Measurements from ENCODE around the gene ZBTB7C.

ZBTB7C gene

GRCh38 chr18:48040457-48041110, 368.6 kb downstream of the ZBTB7C start:
- Histone ChIP-seq H3K9ac (no peak overlapping the region), H3K36me3 (no peaks in the 10 kb centered on the region)
- TF ChIP-seq Cebpa-rat (IDR thresholded peaks at IDR 0.05): no peak

GRCh38 chr18:48039769-48040215, 369.4 kb downstream of the ZBTB7C start:
- TF ChIP-seq Cebpa-rat (IDR thresholded peaks at IDR 0.05): no peak
- H3K4me3 ChIP-seq: no peak overlapping the region
- no peaks in the 10 kb centered on the region for H3K36me3 ChIP-seq
- peaks cover 9% of the 10 kb centered on the region for H3K9me3 ChIP-seq
- H3K27me3 ChIP-seq: no peaks in the 10 kb centered on the region
- H3K27ac ChIP-seq: no peak overlapping the region
- H3K4me1 ChIP-seq: no peaks in the 10 kb centered on the region
- no peak overlapping the region for H3K9ac ChIP-seq
- no peaks in the 10 kb centered on the region for H4K20me1 ChIP-seq
- H3K4me2 ChIP-seq: no peak overlapping the region

More at GRCh38 chr18:48040457-48041110, 368.6 kb downstream of the ZBTB7C start:
- no peak overlapping the region for H3K27ac ChIP-seq
- H3K9me3 ChIP-seq: peaks cover 9% of the 10 kb centered on the region
- H4K20me1 ChIP-seq: no peaks in the 10 kb centered on the region
- no peaks in the 10 kb centered on the region for H3K4me1 ChIP-seq
- H3K4me3 ChIP-seq: no peak overlapping the region
- no peaks in the 10 kb centered on the region for H3K27me3 ChIP-seq
- no peak overlapping the region for H3K4me2 ChIP-seq

- Histone ChIP-seq H3K36me3 (no peaks in the 10 kb centered on the region), H4K20me1 (no peaks in the 10 kb centered on the region), H3K4me1 (no peaks in the 10 kb centered on the region), H3K4me2 (no peak overlapping the region), H3K9ac (no peak overlapping the region), H3K9me3 (peaks cover 4% of the 10 kb centered on the region), H3K27me3 (no peaks in the 10 kb centered on the region), H3K27ac (no peak overlapping the region), H3K4me3 (no peak overlapping the region)
- TF ChIP-seq Cebpa-rat (IDR thresholded peaks at IDR 0.05): no peak
Observed at GRCh38 chr18:48038636-48039035, 370.5 kb downstream of the ZBTB7C start.

GRCh38 chr18:48037481-48038271, 371.5 kb downstream of the ZBTB7C start:
- no peak for TF ChIP-seq Cebpa-rat (IDR thresholded peaks at IDR 0.05)
- Histone ChIP-seq H4K20me1 (no peaks in the 10 kb centered on the region), H3K36me3 (no peaks in the 10 kb centered on the region), H3K9ac (no peak overlapping the region), H3K9me3 (no peaks in the 10 kb centered on the region; the same call in 1 of the 2 replicates), H3K4me1 (no peaks in the 10 kb centered on the region), H3K4me2 (no peak overlapping the region), H3K27ac (no peak overlapping the region), H3K4me3 (no peak overlapping the region), H3K27me3 (no peaks in the 10 kb centered on the region)

- Histone ChIP-seq H3K27me3 (no peaks in the 10 kb centered on the region), H3K36me3 (no peaks in the 10 kb centered on the region), H3K4me1 (no peaks in the 10 kb centered on the region), H3K4me3 (no peak overlapping the region), H3K9ac (no peak overlapping the region), H3K4me2 (no peak overlapping the region), H3K9me3 (no peaks in the 10 kb centered on the region), H4K20me1 (no peaks in the 10 kb centered on the region), H3K27ac (no peak overlapping the region)
- TF ChIP-seq Cebpa-rat (IDR thresholded peaks at IDR 0.05): no peak
Observed at GRCh38 chr18:48036641-48037421, 372.4 kb downstream of the ZBTB7C start.

- H3K9ac ChIP-seq: no peak overlapping the region
- H4K20me1 ChIP-seq: no peaks in the 10 kb centered on the region
- H3K27ac ChIP-seq: no peak overlapping the region
- H3K36me3 ChIP-seq: no peaks in the 10 kb centered on the region
- H3K4me2 ChIP-seq: no peak overlapping the region
- no peak for TF ChIP-seq Cebpa-rat (IDR thresholded peaks at IDR 0.05)
- H3K4me1 ChIP-seq: no peaks in the 10 kb centered on the region
- H3K9me3 ChIP-seq: no peaks in the 10 kb centered on the region
- no peaks in the 10 kb centered on the region for H3K27me3 ChIP-seq
- H3K4me3 ChIP-seq: no peak overlapping the region
Observed at GRCh38 chr18:48036226-48036625, 373.0 kb downstream of the ZBTB7C start.

- Histone ChIP-seq H3K4me2 (no peak overlapping the region), H3K36me3 (no peaks in the 10 kb centered on the region), H4K20me1 (no peaks in the 10 kb centered on the region), H3K4me3 (no peak overlapping the region), H3K4me1 (no peaks in the 10 kb centered on the region), H3K9ac (no peak overlapping the region), H3K9me3 (no peaks in the 10 kb centered on the region), H3K27ac (no peak overlapping the region), H3K27me3 (no peaks in the 10 kb centered on the region)
- no peak for TF ChIP-seq Cebpa-rat (IDR thresholded peaks at IDR 0.05)
Observed at GRCh38 chr18:48035556-48035860, 373.7 kb downstream of the ZBTB7C start.

GRCh38 chr18:48034651-48035555, 374.3 kb downstream of the ZBTB7C start:
- H3K9me3 ChIP-seq: no peaks in the 10 kb centered on the region
- H4K20me1 ChIP-seq: no peaks in the 10 kb centered on the region
- no peak overlapping the region for H3K27ac ChIP-seq
- no peaks in the 10 kb centered on the region for H3K27me3 ChIP-seq
- no peak overlapping the region for H3K4me2 ChIP-seq
- no peak for TF ChIP-seq Cebpa-rat (IDR thresholded peaks at IDR 0.05)
- no peaks in the 10 kb centered on the region for H3K4me1 ChIP-seq
- no peaks in the 10 kb centered on the region for H3K36me3 ChIP-seq
- no peak overlapping the region for H3K4me3 ChIP-seq
- no peak overlapping the region for H3K9ac ChIP-seq
